Loucy (cell line): ENCODE data around the gene ANO2.
A peak's percentile ranks its signal among the peaks of the same experiment; 100 is the strongest.

Experiments used
- CTCF ChIP-seq: fragments of 200-600 bp; sonication (generic); conservative IDR thresholded peaks from 2 replicates; pipeline ENCODE4 v1.5.1; 2014; ENCODE audit warnings: mild to moderate bottlenecking, antibody characterized with exemption, low read length
- EZH2phosphoT487 ChIP-seq: fragments of 200-600 bp; IDR thresholded peaks from 2 replicates; pipeline ENCODE4 v1.6.1; 2018; ENCODE audit warnings: antibody characterized with exemption, mild to moderate bottlenecking, moderate library complexity, borderline replicate concordance

- TF ChIP-seq CTCF: peak; percentile 68
- no peak for TF ChIP-seq EZH2phosphoT487
These were observed 388.9 kb downstream of the ANO2 start for GRCh38 chr12:5556033-5556614.
